PC-9 (cell line): ENCODE measurements around the gene SCAI. TPM values are rescaled to one million over a fixed set of nuclear protein-coding genes. Genes with fewer than 3 reads are reported as not detected.
"Not testable (repeated sequence)": the region's sequence is repeated elsewhere in the genome, so short reads cannot be mapped to it uniquely, and the experiment has no call there.

ENCODE experiments used
- BruUV-seq: library from RNA; stranded (reverse); fragments of 400-500 nt; replicated peaks from 2 replicates; lab custom pipeline; 2021; lab: Mats Ljungman, UMichigan
- CTCF ChIA-PET: fragments of 300-600 bp; sonication (Branson Sonifier 250); formaldehyde crosslinking; loops from one replicate; lab custom pipeline; 2022; ENCODE audit warnings: antibody characterized with exemption; lab: Charles Lee
- POLR2A ChIA-PET: fragments of 300-600 bp; sonication (Branson Sonifier 250); formaldehyde crosslinking; loops from one replicate; lab custom pipeline; 2022; ENCODE audit warnings: antibody characterized with exemption; ENCODE audit not compliant: unreplicated experiment; lab: Charles Lee
- DNase-seq, 2 experiments: peaks; one replicate each; pipeline versions ENCODE4 v3.0.0 to v3.0.0-alpha.2; 2015 to 2022; ENCODE audit warnings: mixed read lengths in 1 of 2
- H2AFZ ChIP-seq: fragments of 200-600 bp; sonication (generic); 2 replicates; pipeline ENCODE4 v1.8.1; 2017; ENCODE audit warnings: antibody characterized with exemption
- H3F3A ChIP-seq: fragments of 200-600 bp; sonication (generic); 2 replicates; pipeline ENCODE4 v1.8.1; 2017; ENCODE audit warnings: antibody characterized with exemption, mild to moderate bottlenecking, low read depth; ENCODE audit not compliant: insufficient read depth
- H3K27ac ChIP-seq: fragments of 200-600 bp; sonication (generic); 2 replicates; pipeline ENCODE4 v1.6.1; 2016; ENCODE audit warnings: mixed run types
- H3K27me3 ChIP-seq: fragments of 200-600 bp; sonication (generic); 2 replicates; pipeline ENCODE4 v1.6.1; 2016; ENCODE audit warnings: low read depth, mixed run types; ENCODE audit not compliant: insufficient read depth
- H3K36me3 ChIP-seq: fragments of 200-600 bp; sonication (generic); 2 replicates; pipeline ENCODE4 v1.6.1; 2016; ENCODE audit warnings: low read depth, mixed run types
- H3K4me1 ChIP-seq: fragments of 200-600 bp; sonication (generic); replicated peaks from 2 replicates; pipeline ENCODE4 v1.6.1; 2016; ENCODE audit warnings: mixed run types; ENCODE audit not compliant: insufficient read depth
- H3K4me2 ChIP-seq: fragments of 200-600 bp; sonication (generic); 2 replicates; pipeline ENCODE4 v1.6.1; 2017; ENCODE audit warnings: mixed run types
- H3K4me3 ChIP-seq: fragments of 200-600 bp; sonication (generic); 2 replicates; pipeline ENCODE4 v1.6.1; 2016; ENCODE audit warnings: mixed run types
- H3K79me2 ChIP-seq: fragments of 200-600 bp; sonication (generic); 2 replicates; pipeline ENCODE4 v1.6.1; 2017; ENCODE audit warnings: low read depth, mixed run types
- H3K9me2 ChIP-seq: fragments of 200-600 bp; sonication (generic); 2 replicates; pipeline ENCODE4 v1.8.1; 2017; ENCODE audit warnings: mild to moderate bottlenecking; ENCODE audit not compliant: insufficient read depth
- H3K9me3 ChIP-seq: fragments of 200-600 bp; sonication (generic); 2 replicates; pipeline ENCODE4 v1.8.1; 2016; ENCODE audit warnings: low read depth; ENCODE audit not compliant: insufficient read depth
- H4K20me1 ChIP-seq: fragments of 200-600 bp; sonication (generic); 2 replicates; pipeline ENCODE4 v1.8.1; 2017; ENCODE audit not compliant: insufficient read depth
- EZH2 ChIP-seq: fragments of 200-600 bp; sonication (generic); IDR thresholded peaks from 2 replicates; pipeline ENCODE4 v1.8.0; 2017; ENCODE audit warnings: antibody characterized with exemption, low read depth
- intact Hi-C: fragments of 100-400 bp; cut with micrococcal nuclease; formaldehyde crosslinking; loops from one replicate; pipeline ENCODE4 v1.10.0; 2022; ENCODE audit not compliant: unreplicated experiment
- total RNA-seq: library from RNA; stranded (reverse); gene quantifications from 2 replicates; pipeline ENCODE4 v1.2.3, GENCODE V29; 2021
- TF ChIP-seq, protein P1 (sequence below): fragments of 200-600 bp; sonication (generic); conservative IDR thresholded peaks from 2 replicates; pipeline ENCODE4 v1.6.1; 2017; ENCODE audit warnings: mixed run types, antibody characterized with exemption, mild to moderate bottlenecking, moderate library complexity

SCAI gene
- total RNA-seq, 1 experiment from 2014 or later, result 16.0 TPM

DNA sequence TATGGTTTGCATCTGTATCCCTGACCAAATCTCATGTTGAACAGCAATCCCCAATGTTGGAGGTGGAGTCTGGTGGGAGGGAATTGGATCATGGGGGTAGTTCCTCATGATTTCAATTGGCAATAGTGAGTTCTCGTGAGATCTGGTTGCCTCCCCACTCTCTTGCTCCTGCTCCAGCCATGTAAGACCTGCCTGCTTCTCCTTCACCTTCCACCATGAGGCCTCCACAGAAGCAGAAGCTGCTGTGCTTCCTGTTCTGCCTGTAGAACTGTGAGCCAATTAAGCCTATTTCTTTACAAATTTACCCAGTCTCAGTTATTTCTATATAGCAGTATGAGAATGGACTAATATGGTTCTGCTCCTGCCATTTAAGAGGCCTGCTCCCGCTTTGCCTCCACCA is 32.9 kb downstream of the SCAI start:
- BruUV-seq, result no TSS peak
- CTCF ChIA-PET, result no interaction called here
- Histone ChIP-seq H3K36me3 (no peaks in the 10 kb centered on the region), H3K27me3 (no peaks in the 10 kb centered on the region), H3K9me3 (no peaks in the 10 kb centered on the region), H3K79me2 (no peaks in the 10 kb centered on the region), H3K4me3 (no peak overlapping the region), H3F3A (no peaks in the 10 kb centered on the region), H3K4me1 (no peaks in the 10 kb centered on the region), H3K9me2 (no peaks in the 10 kb centered on the region), H2AFZ (no peak overlapping the region), H4K20me1 (no peaks in the 10 kb centered on the region), H3K4me2 (no peak overlapping the region), H3K27ac (no peak overlapping the region)
- TF ChIP-seq EZH2, result no peak
- TF ChIP-seq, protein P1, sequence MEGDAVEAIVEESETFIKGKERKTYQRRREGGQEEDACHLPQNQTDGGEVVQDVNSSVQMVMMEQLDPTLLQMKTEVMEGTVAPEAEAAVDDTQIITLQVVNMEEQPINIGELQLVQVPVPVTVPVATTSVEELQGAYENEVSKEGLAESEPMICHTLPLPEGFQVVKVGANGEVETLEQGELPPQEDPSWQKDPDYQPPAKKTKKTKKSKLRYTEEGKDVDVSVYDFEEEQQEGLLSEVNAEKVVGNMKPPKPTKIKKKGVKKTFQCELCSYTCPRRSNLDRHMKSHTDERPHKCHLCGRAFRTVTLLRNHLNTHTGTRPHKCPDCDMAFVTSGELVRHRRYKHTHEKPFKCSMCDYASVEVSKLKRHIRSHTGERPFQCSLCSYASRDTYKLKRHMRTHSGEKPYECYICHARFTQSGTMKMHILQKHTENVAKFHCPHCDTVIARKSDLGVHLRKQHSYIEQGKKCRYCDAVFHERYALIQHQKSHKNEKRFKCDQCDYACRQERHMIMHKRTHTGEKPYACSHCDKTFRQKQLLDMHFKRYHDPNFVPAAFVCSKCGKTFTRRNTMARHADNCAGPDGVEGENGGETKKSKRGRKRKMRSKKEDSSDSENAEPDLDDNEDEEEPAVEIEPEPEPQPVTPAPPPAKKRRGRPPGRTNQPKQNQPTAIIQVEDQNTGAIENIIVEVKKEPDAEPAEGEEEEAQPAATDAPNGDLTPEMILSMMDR, result no peak
- POLR2A ChIA-PET, result no interaction called here
- intact Hi-C loops, result no loop called here
- no peak for DNase-seq

DNA sequence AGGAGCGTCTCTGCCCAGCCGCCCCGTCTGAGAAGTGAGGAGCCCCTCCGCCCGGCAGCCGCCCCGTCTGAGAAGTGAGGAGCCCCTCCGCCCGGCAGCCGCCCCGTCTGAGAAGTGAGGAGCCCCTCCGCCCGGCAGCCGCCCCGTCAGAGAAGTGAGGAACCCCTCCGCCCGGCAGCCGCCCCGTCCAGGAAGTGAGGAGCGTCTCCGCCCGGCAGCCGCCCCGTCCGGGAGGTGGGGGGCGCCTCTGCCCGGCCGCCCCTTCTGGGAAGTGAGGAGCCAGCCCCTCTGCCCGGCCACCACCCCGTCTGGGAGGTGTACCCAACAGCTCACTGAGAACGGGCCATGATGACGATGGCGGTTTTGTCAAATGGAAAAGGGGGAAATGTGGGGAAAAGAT is 34.8 kb downstream of the SCAI start:
- H3K36me3 ChIP-seq, H2AFZ ChIP-seq, BruUV-seq, H3K9me2 ChIP-seq, H3K79me2 ChIP-seq, H4K20me1 ChIP-seq, POLR2A ChIA-PET, H3K4me1 ChIP-seq, H3F3A ChIP-seq, H3K4me3 ChIP-seq, H3K27ac ChIP-seq, DNase-seq, H3K4me2 ChIP-seq, intact Hi-C loops, H3K9me3 ChIP-seq, CTCF ChIA-PET, H3K27me3 ChIP-seq: not testable (repeated sequence)

GRCh38 chr9:125106285-125106893 is 36.9 kb downstream of the SCAI start:
- Histone ChIP-seq H4K20me1 (no peaks in the 10 kb centered on the region), H3K36me3 (no peaks in the 10 kb centered on the region), H3K4me1 (no peaks in the 10 kb centered on the region), H3K4me3 (no peak overlapping the region), H3K9me2 (no peaks in the 10 kb centered on the region), H3K79me2 (no peaks in the 10 kb centered on the region), H3K27me3 (no peaks in the 10 kb centered on the region), H2AFZ (no peak overlapping the region), H3K9me3 (no peaks in the 10 kb centered on the region), H3K4me2 (no peak overlapping the region), H3K27ac (no peak overlapping the region), H3F3A (no peaks in the 10 kb centered on the region)
- intact Hi-C loops, result no loop called here
- TF ChIP-seq, protein P1, result no peak
- TF ChIP-seq EZH2, result no peak
- BruUV-seq, result no TSS peak
- CTCF ChIA-PET, result no interaction called here
- POLR2A ChIA-PET, result no interaction called here
- DNase-seq, result no peak
